ENCODE measurements around the gene TMUB1. TPM values are rescaled to one million over a fixed set of nuclear protein-coding genes. Genes with fewer than 3 reads are reported as not detected.

The TMUB1 gene
- total and polyA plus RNA-seq, 9 of the 15 experiments (the other 6 are each of a cell fraction or from before 2014, with no cell fraction given) = 0.14 to 241 (median 74.1) TPM

GRCh38 chr7:151038951-151039849, 44.1 kb downstream of the TMUB1 start:
- no peak overlapping the region; the same call in 1 of the 2 replicates for H3K4me3 ChIP-seq
- H3K27me3 ChIP-seq (ENCODE audit: control insufficient read depth in 2 of 2, insufficient read depth in 2 of 2, low read length in 2 of 2) = no peaks in the 10 kb centered on the region
- H3K9me3 ChIP-seq (replicated peaks; ENCODE audit: control insufficient read depth, insufficient read depth, low read depth, low read length) = no peaks in the 10 kb centered on the region
- H3K27ac ChIP-seq (ENCODE audit: extremely low read depth, low read depth, low read length) = peak overlapping the region; percentile 65
- no TSS peak for BruUV-seq (replicated peaks)
- peaks cover 10% of the 10 kb centered on the region for H4K20me1 ChIP-seq (replicated peaks; ENCODE audit: control insufficient read depth, insufficient read depth, low read length)
- peak; percentile 97 for ATAC-seq
- POLR2A ChIA-PET = interaction anchor here (0.7 to 3.8 kb wide), 9 partner anchors 10 to 44 kb away, joined by 3 to 23 read pairs (median 5); partner anchors contain the start of genes ABCB8, ASIC3, ATG9B and FASTK
- peaks cover 24 to 73% of the 10 kb centered on the region in 2 experiments for H3K4me1 ChIP-seq (replicated peaks in 1 of 2; ENCODE audit: control insufficient read depth in 2 of 2, insufficient read depth in 2 of 2, low read length in 2 of 2)
- WGBS (ENCODE audit: insufficient coverage, low coverage, missing lambda C conversion rate) = 4% methylated on average over 12 of the region's 12 CpGs
- peak; percentile 99 to 100 (median 99) for DNase-seq (ENCODE audit: extremely low read depth in 1 of 4, low spot score in 3 of 4)
- peak overlapping the region; percentile 22 to 83; a peak in 3 of 4 replicates for H3K9ac ChIP-seq (ENCODE audit: insufficient read depth in 1 of 2, low read depth in 2 of 2, low read length in 2 of 2)
- peaks cover 44% of the 10 kb centered on the region; the same call in 2 of the 3 replicates for H3K36me3 ChIP-seq (ENCODE audit: control insufficient read depth, insufficient read depth, low read length)
- intact Hi-C loops (cut with micrococcal nuclease) = loop anchor here (1.0 kb wide), 3 partner anchors 11 to 31 kb away; partner anchors contain the start of gene ABCB8
- H2AFZ ChIP-seq (ENCODE audit: low read depth, low read length) = no peak overlapping the region
- in situ Hi-C loops (cut with MboI) = no loop called here
- peak overlapping the region; percentile 74 for H3K4me2 ChIP-seq (ENCODE audit: insufficient read depth, low read length)
- FAIRE-seq = peak; percentile 100
- CTCF ChIA-PET (ENCODE audit: low intra/inter-chr PET ratio) = no interaction called here
- H3K79me2 ChIP-seq (ENCODE audit: control insufficient read depth, insufficient read depth, low read length) = no peaks in the 10 kb centered on the region
- H3K9me1 ChIP-seq (ENCODE audit: control insufficient read depth, insufficient read depth, low read length) = peaks cover 13% of the 10 kb centered on the region
- TF ChIP-seq ZNF592 (IDR thresholded peaks at IDR 0.05) (peak; percentile 69), ARID3A (IDR thresholded peaks at IDR 0.05; ENCODE audit: borderline replicate concordance, low read depth, low read length) (peak; percentile 47; the same call in 1 of the 2 replicates), ZNF764 (CRISPR knock-in tag; IDR thresholded peaks at IDR 0.05; ENCODE audit: low read depth) (no peak), ZFP1 (CRISPR knock-in tag; IDR thresholded peaks at IDR 0.05) (peak; percentile 64), HSF4 (CRISPR knock-in tag; IDR thresholded peaks at IDR 0.05; ENCODE audit: borderline replicate concordance) (no peak), NCOR1 (IDR thresholded peaks at IDR 0.05) (peak; percentile 99), ZNF766 (CRISPR knock-in tag; conservative IDR thresholded peaks at IDR 0.05) (peak; percentile 93), MYNN (IDR thresholded peaks at IDR 0.05) (peak; percentile 91), MYNN (CRISPR knock-in tag; IDR thresholded peaks at IDR 0.05) (no peak), BHLHE40 (IDR thresholded peaks at IDR 0.05; ENCODE audit: low read length) (peak; percentile 46; the same call in 1 of the 2 replicates), ZNF24 (IDR thresholded peaks at IDR 0.05) (peak; percentile 97), TCF3 (CRISPR knock-in tag; IDR thresholded peaks at IDR 0.05) (peak; percentile 92), ZBTB7A (IDR thresholded peaks at IDR 0.05; ENCODE audit: borderline replicate concordance, control insufficient read depth, low read depth, low read length) (no peak), MAZ (CRISPR knock-in tag; conservative IDR thresholded peaks at IDR 0.05 in 1 of 2, IDR thresholded peaks at IDR 0.05 in 1 of 2) (peak; percentile 88 to 93)

Data from K562 (cell line).